GM12878 (cell line): ENCODE measurements around the gene GALNT15.

Experiments used
- CTCF ChIP-seq, 3 experiments: IDR thresholded peaks in 2 of 3; conservative IDR thresholded peaks in 1 of 3; 2 replicates each; pipeline ENCODE4 v1.5.1; 2011; ENCODE audit warnings: low read depth in 3 of 3, low read length in 3 of 3, mild to moderate bottlenecking in 3 of 3, control low read depth in 2 of 3, moderate library complexity in 2 of 3, inconsistent platforms in 1 of 3, mixed read lengths in 1 of 3; ENCODE audit not compliant: control insufficient read depth in 2 of 3, insufficient read depth in 1 of 3; ENCODE audit errors: extremely low read depth in 1 of 3
- EP300 ChIP-seq, 2 experiments: fragments of 150-350 bp in 1 of 2; IDR thresholded peaks; 2 replicates each; pipeline ENCODE4 v1.6.1; 2011 to 2012; ENCODE audit warnings: low read depth in 2 of 2, low read length in 2 of 2, borderline replicate concordance in 1 of 2, improper control_type of control experiment in 1 of 2, inconsistent platforms in 1 of 2; ENCODE audit not compliant: control insufficient read depth in 1 of 2
- MLLT1 ChIP-seq: fragments of 450-650 bp; IDR thresholded peaks from 2 replicates; pipeline ENCODE4 v1.6.1; 2016; ENCODE audit warnings: mild to moderate bottlenecking
- RCOR1 ChIP-seq: conservative IDR thresholded peaks from 2 replicates; pipeline ENCODE4 v1.6.1; 2012; ENCODE audit warnings: low read depth, low read length, improper control_type of control experiment

- TF ChIP-seq EP300 (IDR thresholded peaks at IDR 0.05; ENCODE audit: borderline replicate concordance in 1 of 2, control insufficient read depth in 1 of 2, low read depth in 2 of 2, low read length in 2 of 2): no peak
- no peak for TF ChIP-seq CTCF (IDR thresholded peaks at IDR 0.05 in 2 of 3, conservative IDR thresholded peaks at IDR 0.05 in 1 of 3; ENCODE audit: control insufficient read depth in 2 of 3, extremely low read depth in 1 of 3, insufficient read depth in 1 of 3, low read depth in 3 of 3, low read length in 3 of 3)
- TF ChIP-seq RCOR1: no peak
- TF ChIP-seq MLLT1: no peak
These were observed 92.2 kb downstream of the GALNT15 start for GRCh38 chr3:16266714-16267113.
